K562 (cell line): ENCODE results near the gene LRGUK. TPM values are rescaled to one million over a fixed set of nuclear protein-coding genes. Genes with fewer than 3 reads are reported as not detected.
A peak's percentile ranks its signal among the peaks of the same experiment; 100 is the strongest.

Experiments used
- DACH1 ChIP-seq: fragments of 450-650 bp; IDR thresholded peaks from 2 replicates; pipeline ENCODE4 v1.6.1; 2018; ENCODE audit not compliant: partially characterized antibody
- JUND ChIP-seq, 2 experiments: IDR thresholded peaks; 2 replicates in 1 of 2; 3 replicates in 1 of 2; pipeline ENCODE4 v1.6.1; 2011; ENCODE audit warnings: borderline replicate concordance in 2 of 2, low read depth in 2 of 2, low read length in 2 of 2, improper control_type of control experiment in 1 of 2, missing biosample characterization in 1 of 2, missing genetic modification characterization in 1 of 2, missing genetic modification reagents in 1 of 2
- MEIS2 ChIP-seq: fragments of 450-650 bp; IDR thresholded peaks from 2 replicates; pipeline ENCODE4 v1.6.1; 2014; ENCODE audit warnings: mild to moderate bottlenecking; ENCODE audit not compliant: partially characterized antibody
- PBX2 ChIP-seq, 2 experiments: IDR thresholded peaks in 1 of 2; conservative IDR thresholded peaks in 1 of 2; 2 replicates each; pipeline ENCODE4 v1.6.1; 2016; ENCODE audit warnings: low read depth in 2 of 2, mild to moderate bottlenecking in 1 of 2, missing compliant biosample characterization in 1 of 2, missing genetic modification characterization in 1 of 2, moderate library complexity in 1 of 2
- ZBTB40 ChIP-seq, 2 experiments: fragments of 450-650 bp in 1 of 2; sonication (generic) in 1 of 2; formaldehyde crosslinking in 1 of 2; IDR thresholded peaks; 2 replicates each; pipeline versions ENCODE4 v1.7.1 to v1.9.0; 2016 to 2022; ENCODE audit warnings: inconsistent platforms in 1 of 2, mild to moderate bottlenecking in 1 of 2, missing genetic modification reagents in 1 of 2
- polyA plus RNA-seq, 8 experiments: library from polyadenylated mRNA; depleted of rRNA in 4 of 8; stranded (reverse) in 5 of 8; unstranded in 3 of 8; fragments of >200 nt; fragmentation: Nextera tagmentation in 2 of 8; fragmentation: Illumina TruSeq in 1 of 8; extraction: Ambion mirVana in 2 of 8; extraction: Trizol in 1 of 8; gene quantifications; 2 replicates each; pipeline versions ENCODE4 v1.2.1 to v1.2.3, GENCODE V29; 2011 to 2014; ENCODE audit warnings: inconsistent platforms in 1 of 8, missing spikeins in 1 of 8
- total RNA-seq, 7 experiments: library from RNA; depleted of rRNA in 6 of 7; stranded (reverse); fragments of >200 nt in 6 of 7; fragmentation: Illumina TruSeq in 2 of 7; extraction: Trizol in 2 of 7; gene quantifications; 2 replicates each; pipeline versions ENCODE4 v1.2.1 to v1.2.3, GENCODE V29; 2011 to 2021; ENCODE audit warnings: low replicate concordance in 1 of 7

LRGUK gene
- total and polyA plus RNA-seq, 9 of the 15 experiments (the other 6 are each of a cell fraction or from before 2014, with no cell fraction given) = 0.04 to 0.33 (median 0.18) TPM

GRCh38 chr7:134084488-134085144 is 42.5 kb upstream of the LRGUK start (continued):
- TF ChIP-seq ZBTB40 (IDR thresholded peaks at IDR 0.05) (peak; percentile 71), ZBTB40 (CRISPR knock-in tag; IDR thresholded peaks at IDR 0.05) (no peak), JUND (IDR thresholded peaks at IDR 0.05; ENCODE audit: borderline replicate concordance, low read depth, low read length) (peak; percentile 37), JUND (tag; IDR thresholded peaks at IDR 0.05; ENCODE audit: borderline replicate concordance, low read depth, low read length) (peak; percentile 38; the same call in 1 of the 3 replicates), DACH1 (peak; percentile 79), MEIS2 (peak; percentile 26), PBX2 (CRISPR knock-in tag; IDR thresholded peaks at IDR 0.05; ENCODE audit: low read depth) (no peak), PBX2 (tag; conservative IDR thresholded peaks at IDR 0.05; ENCODE audit: low read depth) (peak; percentile 29; the same call in 1 of the 2 replicates)
